Prostate gland (tissue), 2 donors: Measurements from ENCODE around the gene SPEN. TPM values are rescaled to one million over a fixed set of nuclear protein-coding genes. Genes with fewer than 3 reads are reported as not detected.

Source experiments
- DNase-seq: peaks from one replicate; pipeline ENCODE4 v3.0.0-alpha.2; 2019; ENCODE audit warnings: low spot score
- H3K27ac ChIP-seq, 2 donors: fragments of 200-600 bp; sonication (generic); 2 replicates each; pipeline ENCODE4 v1.5.1; 2017 to 2019
- H3K27me3 ChIP-seq: fragments of 200-600 bp; sonication (generic); replicated peaks from 2 replicates; pipeline ENCODE4 v1.5.1; 2019; ENCODE audit not compliant: insufficient read depth
- H3K36me3 ChIP-seq, 2 donors: fragments of 200-600 bp; sonication (generic); 1 replicate in 1 of 2; 2 replicates in 1 of 2; pipeline versions ENCODE4 v1.5.1 to v1.8.1; 2017 to 2019
- H3K4me1 ChIP-seq: fragments of 200-600 bp; sonication (generic); replicated peaks from 2 replicates; pipeline ENCODE4 v1.5.1; 2019
- H3K4me3 ChIP-seq, 2 donors: fragments of 200-600 bp; sonication (generic); 2 replicates each; pipeline ENCODE4 v1.5.1; 2017 to 2019
- H3K9me3 ChIP-seq: fragments of 200-600 bp; sonication (generic); 2 replicates; pipeline ENCODE4 v1.5.1; 2017
- POLR2A ChIP-seq: fragments of 450-650 bp; IDR thresholded peaks from one replicate; pipeline ENCODE4 v1.6.1; 2016; ENCODE audit warnings: antibody characterized with exemption, mild to moderate bottlenecking
- POLR2AphosphoS5 ChIP-seq: sonication (generic); formaldehyde crosslinking; IDR thresholded peaks from one replicate; pipeline ENCODE4 v1.6.1; 2017; ENCODE audit warnings: antibody characterized with exemption
- WGBS: methylation state at CpG from one replicate; pipeline ENCODE4 v1.1.5; 2018; 5-methylcytosine and 5-hydroxymethylcytosine counted together
- intact Hi-C: fragments of 100-400 bp; cut with DNase I; formaldehyde crosslinking; loops from one replicate; pipeline ENCODE4 v1.14.2; 2022
- total RNA-seq, 2 donors: library from RNA; depleted of rRNA; stranded (reverse); fragments of >200 nt; gene quantifications; one replicate each; pipeline ENCODE4 v1.1.0, GENCODE V29; 2016
- TF ChIP-seq, protein P1 (sequence below), 4 experiments: fragments of 200-600 bp in 2 of 4; fragments of 450-650 bp in 2 of 4; sonication (generic) in 2 of 4; IDR thresholded peaks; 1 replicate in 3 of 4; 2 replicates in 1 of 4; pipeline ENCODE4 v1.5.1; 2016 to 2019; ENCODE audit warnings: antibody characterized with exemption in 4 of 4, mild to moderate bottlenecking in 2 of 4, moderate library complexity in 2 of 4

Gene SPEN
- total RNA-seq, 2 donors from 2014 or later, result 31.9 to 48.3 TPM

DNA sequence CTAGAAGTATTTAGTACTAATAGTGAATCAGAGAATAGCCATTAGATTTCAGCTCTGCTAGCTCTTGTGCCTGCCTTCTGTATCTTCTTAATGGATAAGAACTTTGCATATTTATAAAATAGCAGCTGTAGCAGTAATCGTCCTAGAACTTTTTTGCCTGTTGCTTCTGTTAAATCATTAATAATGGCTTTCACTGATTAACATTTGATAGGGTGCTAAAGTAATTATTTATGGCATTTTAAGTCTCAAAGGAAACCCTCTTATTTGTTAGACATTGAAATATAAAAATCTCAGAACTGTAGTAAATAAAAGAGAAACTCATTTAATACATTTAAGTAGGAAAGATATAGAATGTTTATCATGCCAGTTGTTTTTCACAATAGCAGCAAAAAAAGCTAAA is 27.0 kb downstream of the SPEN start:
- no peaks in the 10 kb centered on the region for H3K36me3 ChIP-seq
- intact Hi-C loops, result no loop called here
- no peak overlapping the region for H3K27ac ChIP-seq
- H3K4me1 ChIP-seq, result no peaks in the 10 kb centered on the region
- 53% methylated on average over 1 of the region's 1 CpG for WGBS
- no peak for DNase-seq
- H3K9me3 ChIP-seq, result no peaks in the 10 kb centered on the region
- H3K27me3 ChIP-seq, result no peaks in the 10 kb centered on the region
- TF ChIP-seq, protein P1, sequence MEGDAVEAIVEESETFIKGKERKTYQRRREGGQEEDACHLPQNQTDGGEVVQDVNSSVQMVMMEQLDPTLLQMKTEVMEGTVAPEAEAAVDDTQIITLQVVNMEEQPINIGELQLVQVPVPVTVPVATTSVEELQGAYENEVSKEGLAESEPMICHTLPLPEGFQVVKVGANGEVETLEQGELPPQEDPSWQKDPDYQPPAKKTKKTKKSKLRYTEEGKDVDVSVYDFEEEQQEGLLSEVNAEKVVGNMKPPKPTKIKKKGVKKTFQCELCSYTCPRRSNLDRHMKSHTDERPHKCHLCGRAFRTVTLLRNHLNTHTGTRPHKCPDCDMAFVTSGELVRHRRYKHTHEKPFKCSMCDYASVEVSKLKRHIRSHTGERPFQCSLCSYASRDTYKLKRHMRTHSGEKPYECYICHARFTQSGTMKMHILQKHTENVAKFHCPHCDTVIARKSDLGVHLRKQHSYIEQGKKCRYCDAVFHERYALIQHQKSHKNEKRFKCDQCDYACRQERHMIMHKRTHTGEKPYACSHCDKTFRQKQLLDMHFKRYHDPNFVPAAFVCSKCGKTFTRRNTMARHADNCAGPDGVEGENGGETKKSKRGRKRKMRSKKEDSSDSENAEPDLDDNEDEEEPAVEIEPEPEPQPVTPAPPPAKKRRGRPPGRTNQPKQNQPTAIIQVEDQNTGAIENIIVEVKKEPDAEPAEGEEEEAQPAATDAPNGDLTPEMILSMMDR (IDR thresholded peaks at IDR 0.05), result no peak
- no peak for TF ChIP-seq POLR2AphosphoS5
- TF ChIP-seq POLR2A, result no peak
- H3K4me3 ChIP-seq, result no peak overlapping the region

DNA sequence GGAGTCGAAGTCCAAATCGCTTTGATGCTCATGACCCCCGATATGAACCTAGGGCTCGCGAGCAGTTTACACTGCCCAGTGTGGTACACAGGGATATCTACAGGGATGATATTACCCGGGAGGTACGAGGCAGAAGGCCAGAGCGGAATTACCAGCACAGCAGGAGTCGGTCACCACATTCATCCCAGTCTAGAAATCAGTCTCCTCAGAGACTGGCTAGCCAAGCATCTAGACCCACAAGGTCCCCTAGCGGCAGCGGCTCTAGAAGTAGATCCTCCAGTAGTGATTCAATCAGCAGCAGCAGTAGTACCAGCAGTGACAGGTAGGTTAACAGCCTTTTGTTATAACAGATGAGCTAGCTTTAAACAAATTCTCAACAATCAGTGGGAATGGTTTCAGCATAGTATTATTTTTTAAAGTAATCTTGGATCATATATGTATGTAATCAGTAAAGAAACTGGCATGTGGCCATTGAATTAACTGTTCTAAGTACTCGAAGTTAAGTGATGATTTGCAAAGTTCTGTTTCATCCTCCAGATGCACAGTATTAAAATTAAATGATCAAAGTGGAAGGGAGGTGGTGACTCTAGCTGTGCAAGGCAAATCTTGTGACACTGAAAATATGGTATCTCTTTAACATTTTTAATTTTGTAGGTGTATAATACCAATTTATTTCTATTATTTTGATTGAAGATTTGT is 29.0 kb downstream of the SPEN start:
- 90% methylated on average over 12 of the region's 12 CpGs for WGBS
- intact Hi-C loops, result no loop called here
- H3K27me3 ChIP-seq, result no peaks in the 10 kb centered on the region
- H3K9me3 ChIP-seq, result no peaks in the 10 kb centered on the region
- TF ChIP-seq, protein P1 (IDR thresholded peaks at IDR 0.05), result peak in 1 of 4 experiments; percentile 14
- TF ChIP-seq POLR2AphosphoS5, result no peak
- H3K27ac ChIP-seq, result no peak overlapping the region
- no peaks in the 10 kb centered on the region for H3K36me3 ChIP-seq
- H3K4me1 ChIP-seq, result no peaks in the 10 kb centered on the region
- H3K4me3 ChIP-seq, result no peak overlapping the region
- DNase-seq, result no peak

DNA sequence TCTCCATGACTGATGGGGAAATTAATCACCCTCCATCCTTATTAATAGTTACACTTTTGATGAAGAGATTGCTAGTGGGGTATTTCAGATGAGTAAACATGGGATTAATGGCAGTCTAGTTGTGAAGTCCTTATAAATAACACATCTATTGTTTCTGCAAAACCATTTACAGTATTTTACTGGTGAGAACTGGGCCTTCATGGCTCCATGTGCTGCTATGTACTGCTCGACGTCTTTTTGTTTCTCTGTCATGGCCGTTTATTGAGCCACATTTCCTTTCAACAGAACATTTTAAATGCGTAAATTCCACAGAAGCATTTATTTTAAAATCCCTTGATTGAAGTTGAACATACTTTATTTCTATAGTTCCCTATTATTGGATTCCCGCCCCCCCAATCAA is 34.5 kb downstream of the SPEN start:
- H3K36me3 ChIP-seq, result no peaks in the 10 kb centered on the region
- H3K9me3 ChIP-seq, result no peaks in the 10 kb centered on the region
- TF ChIP-seq POLR2AphosphoS5, result no peak
- TF ChIP-seq POLR2A, result no peak
- TF ChIP-seq, protein P1 (IDR thresholded peaks at IDR 0.05), result no peak
- no peaks in the 10 kb centered on the region for H3K27me3 ChIP-seq
- H3K4me3 ChIP-seq, result no peak overlapping the region
- WGBS, result 83% methylated on average over 5 of the region's 5 CpGs
- intact Hi-C loops, result no loop called here
- no peaks in the 10 kb centered on the region for H3K4me1 ChIP-seq
- no peak for DNase-seq
- H3K27ac ChIP-seq, result no peak overlapping the region

DNA sequence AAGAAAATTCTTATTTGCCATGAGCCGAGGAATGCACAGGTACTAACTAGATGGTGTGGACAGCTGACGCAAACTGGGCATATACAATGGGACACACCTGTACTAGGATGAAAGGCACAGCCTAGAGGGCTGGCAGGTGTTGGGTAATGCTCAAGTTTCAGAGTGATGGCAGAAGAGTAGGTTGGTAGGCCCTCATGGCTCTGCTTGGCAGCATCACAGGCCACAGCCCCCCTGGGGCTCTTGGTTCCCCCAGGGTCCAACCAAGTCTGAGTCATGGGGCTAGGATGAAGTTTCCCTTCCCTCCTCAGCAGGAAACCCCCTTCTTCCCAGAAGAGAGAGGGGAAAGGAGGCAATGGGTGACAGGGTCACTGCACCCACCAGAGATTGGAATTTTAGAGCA is 35.2 kb downstream of the SPEN start:
- H3K27ac ChIP-seq, result peak overlapping the region in 1 of 2 donors; percentile 5

More for the DNA sequence above, 35.2 kb downstream of the SPEN start:
- no peaks in the 10 kb centered on the region for H3K9me3 ChIP-seq
- intact Hi-C loops, result no loop called here
- TF ChIP-seq POLR2A (no peak), POLR2AphosphoS5 (no peak)
- TF ChIP-seq, protein P1 (IDR thresholded peaks at IDR 0.05), result no peak
- WGBS, result 90% methylated on average over 2 of the region's 2 CpGs
- H3K27me3 ChIP-seq, result no peaks in the 10 kb centered on the region
- H3K4me1 ChIP-seq, result no peaks in the 10 kb centered on the region
- DNase-seq, result no peak
- no peak overlapping the region for H3K4me3 ChIP-seq
- no peaks in the 10 kb centered on the region for H3K36me3 ChIP-seq
